GM18499 (cell line): ENCODE data around the gene SNX5.

Experiments used
- ATAC-seq: cut with Tn5 transposase; IDR thresholded peaks from one replicate; pipeline ENCODE4 v1.9.1; 2021; ENCODE audit warnings: moderate number of reproducible peaks; ENCODE audit not compliant: insufficient read depth, unreplicated experiment

The SNX5 gene

DNA sequence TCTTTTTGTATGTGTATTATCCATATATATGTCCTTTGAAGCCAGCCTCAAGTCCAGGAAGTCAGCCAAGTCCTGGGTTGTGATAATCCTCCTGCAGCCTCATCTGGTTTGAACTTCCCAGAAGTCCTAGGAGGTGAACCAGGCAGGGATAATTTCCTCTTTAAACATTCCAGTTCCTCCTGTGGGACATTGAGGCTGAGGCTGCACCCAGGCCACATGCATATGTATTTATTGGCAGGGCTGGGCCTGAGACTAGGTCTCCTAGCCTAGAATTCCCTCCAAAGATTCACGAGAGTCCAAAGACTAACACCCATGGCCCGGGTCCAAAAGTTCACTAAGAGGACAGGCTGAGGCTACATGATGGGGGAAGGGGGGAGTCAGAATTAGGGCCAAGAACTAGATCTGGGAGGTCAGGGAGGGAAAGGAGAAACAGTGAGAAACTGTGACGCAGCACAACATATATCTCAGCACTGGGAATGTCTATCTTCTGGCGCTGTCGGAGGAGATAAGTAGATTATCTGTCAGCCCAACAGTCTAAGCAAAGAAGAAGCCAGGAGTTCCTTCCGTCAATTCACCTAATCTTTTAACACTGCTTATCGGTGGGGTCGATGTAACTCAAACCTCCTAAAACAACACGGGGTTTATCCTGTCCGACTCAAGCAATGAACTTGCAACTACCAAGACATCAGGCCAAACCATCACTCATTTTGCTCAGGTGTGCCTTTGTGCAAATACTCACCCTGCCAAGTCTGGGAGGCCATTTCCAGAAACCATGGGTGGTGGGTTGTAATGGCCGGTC lies 43.3 kb downstream of the SNX5 start:
- ATAC-seq: no peak

DNA sequence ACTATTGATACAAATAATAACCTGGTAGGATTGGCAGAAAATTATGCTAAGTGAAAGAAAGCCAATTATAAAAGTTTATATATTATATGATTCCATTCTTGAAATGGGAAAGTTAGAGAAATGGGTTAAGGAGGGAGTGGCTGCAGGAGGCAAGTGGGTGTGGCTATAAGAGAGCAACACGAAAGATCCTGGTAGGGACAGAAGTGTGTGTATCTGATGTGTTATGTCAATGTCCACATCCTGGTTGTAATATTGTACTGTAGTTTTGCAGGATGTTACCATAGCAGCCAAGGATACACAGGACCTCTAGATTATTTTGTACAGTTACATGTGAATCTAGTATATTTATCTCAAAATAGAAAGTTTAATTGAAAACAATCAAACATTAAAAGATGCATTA lies 46.8 kb downstream of the SNX5 start:
- no peak for ATAC-seq

DNA sequence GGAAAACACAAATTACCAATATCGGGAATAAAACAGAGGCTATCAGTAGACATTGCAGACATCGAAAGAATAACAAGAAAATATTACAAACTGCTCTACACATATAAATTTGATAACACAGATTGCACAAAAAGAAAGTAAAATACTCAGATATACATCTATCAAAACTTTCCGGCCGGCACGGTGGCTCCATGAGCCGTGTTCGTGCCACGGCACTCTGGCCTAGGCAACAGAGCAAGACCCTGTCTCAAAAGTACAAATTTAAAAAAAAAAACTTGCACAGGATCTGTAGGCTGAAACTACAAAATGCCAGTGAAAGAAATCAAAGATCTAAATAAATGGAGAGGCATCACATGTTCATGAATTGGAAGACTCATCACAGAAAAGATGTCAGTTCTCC lies 49.4 kb downstream of the SNX5 start:
- ATAC-seq: no peak

DNA sequence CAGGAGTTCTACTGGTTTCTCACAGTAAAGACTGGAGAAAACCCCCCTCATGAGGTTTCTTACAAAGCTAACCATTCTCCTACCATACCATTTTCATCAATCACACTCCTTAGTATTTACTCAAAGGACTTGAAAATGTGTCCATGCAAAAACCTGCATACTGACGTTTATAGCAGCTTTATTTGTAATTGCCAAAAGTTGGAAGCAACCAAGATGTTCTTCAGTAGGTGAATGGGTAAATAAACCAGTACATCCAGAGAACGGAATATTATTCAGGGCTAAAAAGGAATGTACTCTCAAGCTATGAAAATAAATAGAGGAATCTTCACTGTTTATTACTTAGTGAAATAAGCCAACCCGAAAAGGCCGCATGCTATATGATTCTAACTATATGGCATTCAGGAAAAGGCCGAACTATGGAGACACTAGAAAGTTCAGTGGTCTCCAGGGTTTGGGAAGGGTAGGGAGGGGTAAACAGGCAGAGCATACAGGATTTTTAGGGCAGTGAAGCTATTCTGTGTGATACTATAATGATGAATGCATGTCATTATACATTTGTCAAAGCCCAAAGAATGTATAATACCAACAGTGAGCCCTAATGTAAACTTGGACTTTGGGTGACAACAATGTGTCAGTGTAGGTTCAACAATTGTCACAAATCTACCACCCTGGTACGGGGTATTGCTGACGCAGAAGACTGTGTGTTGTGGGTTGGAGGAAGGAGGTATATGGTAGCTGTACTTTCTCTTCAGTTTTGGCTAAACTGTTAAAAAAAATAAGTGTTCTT lies 50.6 kb downstream of the SNX5 start:
- no peak for ATAC-seq

DNA sequence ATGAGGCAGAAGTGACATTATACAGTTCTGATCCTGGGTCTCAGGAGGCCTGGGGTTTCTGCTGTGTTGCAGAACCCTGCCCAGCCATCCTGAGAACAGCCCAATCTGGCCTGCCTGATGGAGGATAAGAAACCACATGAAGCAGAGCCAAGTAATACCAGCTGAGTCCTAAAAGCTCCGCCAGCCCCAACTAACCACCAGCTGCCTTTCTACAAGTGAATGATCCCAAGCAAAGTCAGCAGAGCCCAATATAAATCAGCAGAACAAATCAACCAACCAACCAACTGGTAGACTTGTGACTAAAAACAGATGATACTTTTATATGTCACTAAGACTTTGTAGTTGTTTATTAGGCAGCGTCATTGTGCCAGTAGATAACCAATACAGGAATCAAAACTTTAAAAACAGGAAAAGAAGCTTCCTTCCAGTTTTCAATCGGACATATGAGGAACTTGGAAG lies 52.1 kb downstream of the SNX5 start:
- no peak for ATAC-seq

DNA sequence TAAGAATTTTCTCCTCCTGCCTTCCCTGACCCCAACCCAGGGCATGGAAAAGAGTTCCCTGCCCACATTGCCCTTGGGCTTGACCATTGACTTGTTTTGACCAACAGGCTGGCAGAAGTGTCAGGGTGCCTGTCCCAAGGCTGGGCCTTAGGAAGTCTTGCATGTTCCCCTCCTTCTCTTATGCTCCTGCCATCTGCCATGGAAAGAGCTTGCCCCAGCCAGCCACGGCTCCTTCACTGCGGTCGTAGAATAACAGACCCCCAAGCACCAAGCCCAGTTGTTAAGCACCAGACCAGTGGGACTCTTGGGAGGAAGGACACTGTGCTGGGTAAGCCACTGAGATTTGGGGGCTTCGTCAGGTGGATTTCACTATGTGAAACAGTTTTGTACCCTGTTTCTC lies 53.6 kb downstream of the SNX5 start:
- ATAC-seq: no peak

DNA sequence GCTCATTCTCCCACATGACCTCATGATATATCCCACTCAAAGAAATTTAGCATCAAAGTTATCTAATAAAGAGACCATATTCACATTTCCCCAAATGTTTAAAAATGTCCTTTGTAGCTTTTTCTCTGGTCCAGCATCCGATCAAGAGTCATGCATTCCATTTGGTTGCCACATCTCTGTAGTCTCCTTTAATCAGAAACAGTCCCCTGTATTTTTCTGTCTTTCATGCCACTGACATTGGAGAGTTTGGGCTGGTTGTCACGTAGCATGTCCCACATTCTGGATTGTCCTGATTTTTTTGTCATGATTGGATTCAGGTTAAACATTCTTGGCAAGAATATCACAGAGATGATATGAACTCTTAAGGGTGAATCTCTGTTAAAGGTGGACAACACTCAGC lies 55.7 kb downstream of the SNX5 start:
- no peak for ATAC-seq

DNA sequence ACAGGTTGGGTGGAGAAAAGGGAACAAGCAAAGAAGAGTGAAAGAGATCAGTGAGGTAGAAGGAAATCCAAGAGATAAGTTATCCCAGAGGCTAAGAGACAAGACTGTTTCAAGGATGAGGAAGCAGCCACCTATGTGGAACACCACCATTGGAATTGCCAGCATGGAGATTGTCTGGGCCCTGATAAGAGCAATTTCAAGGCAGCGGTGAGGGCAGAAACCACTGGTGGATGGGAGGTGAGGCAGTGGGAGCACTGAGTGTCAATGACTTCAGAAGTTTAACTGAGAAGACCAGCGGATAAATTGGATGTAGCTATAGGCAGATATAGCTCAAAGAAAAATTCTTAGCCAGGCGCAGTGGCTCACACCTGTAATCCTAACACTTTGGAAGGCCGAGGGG lies 56.7 kb downstream of the SNX5 start:
- ATAC-seq: no peak

DNA sequence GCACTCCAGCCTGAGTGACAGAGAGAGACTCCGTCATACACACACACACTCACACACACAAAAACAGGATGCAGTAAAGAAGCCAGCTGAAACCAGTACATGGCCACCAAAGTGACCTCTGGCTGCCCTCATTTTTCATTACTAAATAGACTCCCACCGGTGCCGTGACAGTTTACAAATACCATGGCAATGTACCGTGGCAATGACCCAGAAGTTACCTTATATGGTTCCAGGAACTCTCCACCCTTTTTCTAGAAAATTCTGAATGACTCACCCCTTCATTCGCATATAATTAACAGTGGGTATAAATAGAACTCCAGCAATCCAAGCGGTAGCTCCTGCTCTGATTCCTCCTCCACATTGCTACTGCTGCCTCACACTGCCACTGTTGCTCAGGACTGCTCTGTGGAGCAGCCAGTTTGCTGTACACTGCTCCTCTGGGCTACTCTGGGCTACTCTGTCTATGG lies 57.7 kb downstream of the SNX5 start:
- ATAC-seq: no peak

DNA sequence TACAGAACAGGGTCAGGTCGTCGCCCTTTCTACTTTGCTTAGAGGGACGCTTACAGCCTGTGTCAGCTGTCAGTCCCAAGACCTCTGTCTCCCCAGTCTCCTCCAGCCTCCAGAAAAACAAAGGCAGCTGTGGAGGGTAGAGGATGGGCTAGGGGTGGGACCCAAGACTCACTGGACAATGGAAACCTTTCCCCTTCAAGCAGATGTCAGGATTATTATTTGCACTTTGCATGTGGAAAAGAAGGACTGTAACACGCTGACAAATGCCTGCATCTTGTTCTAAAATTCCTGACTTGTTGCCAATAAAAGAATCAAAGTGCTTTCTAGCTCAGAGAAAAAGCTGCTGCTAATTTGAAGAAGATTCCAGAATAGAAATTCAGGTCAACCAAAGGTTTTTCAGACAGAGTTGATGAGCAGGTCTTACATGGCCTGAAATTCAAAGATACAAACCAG lies 58.7 kb downstream of the SNX5 start:
- no peak for ATAC-seq

DNA sequence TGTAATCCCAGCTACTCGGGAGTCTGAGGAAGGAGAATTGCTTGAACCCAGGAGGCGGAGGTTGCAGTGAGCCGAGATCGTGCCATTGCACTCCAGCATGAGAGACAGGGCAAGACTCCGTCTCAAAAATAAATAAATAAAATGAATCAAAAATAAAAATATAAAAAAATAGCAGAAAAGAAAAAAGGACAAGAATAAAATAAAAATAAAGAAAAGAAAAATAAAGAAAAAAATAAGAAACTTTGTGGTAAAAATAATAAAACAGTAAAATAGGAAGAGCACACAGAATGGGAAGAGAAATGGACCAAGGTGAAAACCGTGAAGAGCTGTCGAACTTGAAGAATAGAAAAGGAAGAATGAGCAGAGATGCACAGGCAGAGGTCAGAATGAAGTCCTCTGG lies 63.0 kb downstream of the SNX5 start:
- ATAC-seq: no peak

DNA sequence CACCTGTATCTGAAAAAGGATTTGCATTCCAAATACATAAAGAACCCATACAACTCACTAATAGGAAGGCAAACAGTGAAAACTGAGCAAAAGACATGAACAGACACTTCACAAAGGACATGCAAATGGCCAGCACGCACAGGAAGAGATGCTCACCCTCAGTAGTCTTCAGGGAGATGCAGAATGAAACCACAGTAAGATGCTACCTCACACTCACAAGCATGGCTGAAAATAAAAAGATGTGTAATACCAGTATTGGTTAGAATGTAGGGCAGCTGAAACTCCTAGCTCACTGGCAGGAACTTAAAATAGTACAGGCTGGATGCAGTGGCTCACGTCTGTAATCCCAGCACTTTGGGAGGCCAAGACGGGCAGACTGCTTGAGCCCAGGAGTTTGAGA lies 64.6 kb downstream of the SNX5 start:
- ATAC-seq: peak; percentile 84

DNA sequence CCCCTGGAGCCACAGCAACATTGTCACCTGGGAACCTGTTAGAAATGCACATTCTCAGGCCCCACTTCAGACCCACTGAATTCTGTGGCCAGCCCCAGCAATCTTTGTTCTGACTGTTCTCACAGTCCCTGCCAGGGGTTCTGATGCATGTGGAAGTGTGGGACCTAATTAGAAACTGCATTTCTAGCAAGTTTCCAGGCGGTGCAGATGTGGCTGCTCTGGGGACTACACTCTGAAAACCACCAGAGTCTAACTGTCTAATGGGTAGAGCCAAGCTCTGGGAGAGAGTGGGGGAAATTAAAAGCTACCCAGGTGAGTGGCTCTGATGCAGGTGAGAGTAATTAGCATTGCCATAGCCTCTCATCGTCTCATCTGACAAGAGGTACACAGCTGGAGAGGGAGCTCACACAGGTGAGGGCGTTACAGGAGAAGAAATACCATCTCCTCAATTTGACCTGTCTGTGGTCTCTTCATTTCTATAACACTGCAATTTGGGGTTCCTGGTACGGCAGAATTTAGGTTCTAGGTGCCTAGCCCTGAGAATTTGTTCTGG lies 66.0 kb downstream of the SNX5 start:
- ATAC-seq: no peak

DNA sequence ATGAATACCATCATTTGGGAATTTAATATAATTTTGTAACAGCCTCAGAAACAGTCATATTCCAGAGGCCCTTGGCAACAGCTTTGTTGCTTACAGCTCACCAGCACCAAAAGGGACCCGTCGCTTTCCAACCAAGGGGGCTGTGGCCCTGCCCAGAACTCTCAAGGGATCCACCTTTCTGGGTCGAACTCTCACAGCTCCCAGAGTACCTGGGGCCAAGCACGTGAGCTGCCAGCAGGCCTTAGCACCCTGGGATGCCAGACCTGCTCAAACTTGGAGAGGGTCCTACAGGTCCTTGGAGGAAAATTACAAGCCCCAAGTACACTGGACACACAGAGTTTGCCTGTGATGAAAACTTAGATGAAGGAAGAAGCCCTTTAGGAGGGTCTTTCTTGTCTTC lies 66.6 kb downstream of the SNX5 start:
- ATAC-seq: no peak

DNA sequence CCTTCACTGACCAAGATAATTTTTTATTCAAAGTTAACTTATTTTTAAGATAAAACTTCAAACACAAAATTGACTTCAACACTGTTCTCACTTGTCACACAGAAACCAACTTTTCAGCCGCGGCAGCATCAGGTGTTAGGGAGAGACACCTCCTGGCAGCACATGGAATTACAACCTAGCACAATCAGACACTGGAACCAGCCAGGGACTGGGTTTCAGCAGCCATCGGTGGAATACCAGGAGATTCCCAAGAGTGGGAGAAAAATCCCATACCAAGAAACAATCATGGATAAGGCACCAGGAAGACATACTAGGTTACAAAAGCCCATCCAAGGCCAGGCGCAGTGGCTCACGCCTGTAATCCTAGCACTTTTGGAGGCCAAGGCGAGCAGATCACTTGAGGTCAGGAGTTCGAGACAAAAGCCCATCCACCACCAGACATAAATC lies 70.0 kb downstream of the SNX5 start:
- ATAC-seq: no peak

DNA sequence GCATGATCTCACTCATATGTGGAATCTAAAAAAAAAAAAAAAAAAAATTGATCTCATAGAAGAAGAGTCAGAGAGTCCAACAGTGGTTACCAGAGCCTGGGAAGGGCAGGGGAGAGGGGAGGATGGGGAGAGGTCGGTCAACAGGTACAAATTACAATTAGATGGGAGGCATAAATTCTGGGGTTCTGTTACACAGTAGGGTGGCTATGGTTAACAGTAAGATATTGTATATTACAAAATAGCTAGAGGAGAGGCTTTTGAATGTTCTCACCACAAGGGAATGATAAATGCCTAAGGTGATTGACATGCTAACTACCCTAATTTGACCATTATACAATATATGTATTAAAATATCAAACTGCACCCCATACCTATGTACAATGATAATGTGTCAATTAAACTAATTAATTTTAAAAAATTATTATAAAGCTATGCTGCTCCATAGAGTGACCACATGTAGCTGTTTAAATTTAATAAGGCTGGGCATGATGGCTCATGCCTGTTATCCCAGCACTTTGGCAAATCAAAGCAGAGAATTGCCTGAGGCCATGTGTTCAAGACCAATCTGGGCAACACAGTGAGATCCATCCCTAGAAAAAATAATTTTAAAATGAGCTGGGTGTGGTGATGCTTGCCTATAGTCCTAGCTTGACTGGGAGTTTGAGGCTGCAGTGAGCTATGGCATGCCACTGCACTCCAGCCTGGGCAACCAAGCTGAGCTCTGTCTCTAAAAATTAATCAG lies 70.9 kb downstream of the SNX5 start:
- ATAC-seq: no peak

DNA sequence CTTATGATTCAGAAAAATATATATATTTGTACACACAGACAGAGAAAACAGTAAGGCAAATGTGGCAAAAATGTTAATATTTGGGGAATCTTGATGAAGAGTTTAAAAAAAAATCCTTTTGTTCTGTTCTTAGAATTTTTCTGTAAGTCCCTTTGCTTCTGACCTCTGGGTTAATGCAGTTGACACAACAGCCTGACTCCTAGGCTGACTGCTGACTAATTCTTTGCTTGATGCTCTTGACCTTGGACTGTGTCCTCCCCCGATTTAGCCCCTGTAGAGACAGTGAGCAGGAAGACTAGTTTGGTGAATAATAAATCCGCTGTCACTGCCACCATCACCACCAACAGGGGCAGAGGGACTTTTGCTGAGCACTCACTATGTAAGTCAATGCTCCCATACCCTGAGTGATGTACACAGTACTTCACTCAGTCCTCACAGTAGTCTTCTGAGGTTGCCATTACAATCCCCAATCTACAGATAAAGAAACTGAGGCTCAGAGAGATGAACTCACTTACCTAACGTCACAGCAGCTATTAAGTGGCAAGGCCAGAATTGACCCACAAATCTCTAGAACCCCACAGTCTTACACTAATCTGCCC lies 71.7 kb downstream of the SNX5 start:
- no peak for ATAC-seq

DNA sequence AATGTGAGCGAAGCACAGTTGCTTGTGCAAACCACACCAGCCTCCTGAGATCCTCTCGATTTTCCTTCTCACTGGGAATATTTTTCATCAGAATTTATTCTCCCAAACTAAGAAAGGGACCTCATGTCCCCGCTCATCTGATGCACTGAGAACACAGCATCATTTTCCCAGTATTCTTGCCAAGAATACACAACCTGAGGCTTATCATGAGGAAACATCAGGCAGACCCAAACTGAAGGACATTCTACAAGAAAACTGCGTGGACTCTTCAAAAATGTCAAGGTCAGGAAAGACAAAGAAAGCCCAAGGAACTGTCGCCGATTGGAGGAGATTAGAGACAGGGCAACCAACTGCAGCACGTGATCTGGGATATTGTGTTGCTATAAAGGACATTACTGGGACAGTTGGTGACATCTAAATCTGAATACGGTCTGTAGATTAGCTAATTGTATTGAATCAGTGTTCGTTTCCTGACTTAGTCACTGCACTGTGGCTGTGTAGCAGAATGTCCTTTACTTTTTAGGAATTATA lies 72.3 kb downstream of the SNX5 start:
- ATAC-seq: no peak

DNA sequence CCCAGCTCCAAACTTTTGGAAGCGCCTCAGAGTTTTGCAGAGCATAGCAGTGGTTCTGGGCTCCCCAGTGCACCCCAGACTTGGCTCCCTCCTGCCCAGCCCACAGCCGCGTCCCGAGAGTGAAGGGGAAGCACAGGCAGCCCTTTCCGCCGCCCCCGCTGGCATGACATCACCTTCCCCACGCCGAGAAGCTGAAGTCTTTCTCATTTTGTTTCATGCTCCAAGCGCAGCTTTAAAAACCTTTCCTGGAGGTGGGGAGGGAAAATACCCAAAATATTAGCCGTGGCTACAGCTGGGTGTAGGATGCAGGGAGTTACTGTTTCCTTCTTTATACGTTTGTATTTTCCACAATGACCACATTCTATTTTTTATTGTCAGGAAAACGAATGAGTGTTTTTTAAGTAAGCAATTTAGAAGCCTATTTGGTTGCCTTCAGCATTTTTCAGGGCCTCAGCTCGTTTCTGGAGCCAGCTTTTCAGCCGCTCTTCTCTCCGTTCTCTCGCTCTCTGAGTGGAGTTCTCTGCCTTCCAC lies 72.9 kb downstream of the SNX5 start:
- no peak for ATAC-seq

DNA sequence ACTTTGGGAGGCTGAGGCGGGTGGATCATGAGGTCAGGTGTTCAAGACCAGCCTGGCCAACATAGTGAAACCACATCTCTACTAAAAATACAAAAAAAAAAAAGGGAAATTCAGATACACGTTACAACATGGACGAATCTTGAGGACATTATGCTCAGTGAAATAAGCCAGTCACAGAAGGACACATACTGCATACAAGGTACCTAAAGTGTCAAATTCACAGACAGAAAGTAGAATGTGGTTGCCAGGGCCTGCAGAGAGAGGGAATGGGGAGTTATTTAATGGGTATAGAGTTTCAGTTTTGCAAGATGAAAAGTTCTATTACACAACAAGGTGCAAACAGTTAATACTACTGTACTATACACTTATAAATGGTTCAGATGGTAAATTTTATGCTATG lies 75.1 kb downstream of the SNX5 start:
- ATAC-seq: no peak
